ENCODE results near the gene LBHD2. TPM values are rescaled to one million over a fixed set of nuclear protein-coding genes. Genes with fewer than 3 reads are reported as not detected.
A peak's percentile ranks its signal among the peaks of the same experiment; 100 is the strongest.

Gene LBHD2
- total and polyA plus RNA-seq, 2 of the 13 experiments (the other 11 are each of a cell fraction or from before 2014, with no cell fraction given), result 0.67 to 1.00 TPM

- no peak for TF ChIP-seq ZXDC (CRISPR knock-in tag; IDR thresholded peaks at IDR 0.05)
- TF ChIP-seq TRAFD1 (CRISPR knock-in tag; IDR thresholded peaks at IDR 0.05; ENCODE audit: borderline replicate concordance), result no peak
- 0 out of 2 replicates have a peak, but pooled peaks have one; percentile 17 for TF ChIP-seq ZNF572 (CRISPR knock-in tag; IDR thresholded peaks at IDR 0.05)
- peak; percentile 59; the same call in 1 of the 2 replicates for TF ChIP-seq NR0B2 (CRISPR knock-in tag; IDR thresholded peaks at IDR 0.05)
- no peak for TF ChIP-seq REST (IDR thresholded peaks at IDR 0.05; ENCODE audit: borderline replicate concordance in 1 of 2, low read depth in 1 of 2, low read length in 2 of 2)
- no peak for TF ChIP-seq ZNF781 (CRISPR knock-in tag; IDR thresholded peaks at IDR 0.05; ENCODE audit: borderline replicate concordance, not compliant biosample characterization)
- TF ChIP-seq SP2 (CRISPR knock-in tag; IDR thresholded peaks at IDR 0.05), result no peak
- TF ChIP-seq MYNN (CRISPR knock-in tag; IDR thresholded peaks at IDR 0.05; ENCODE audit: low read depth), result no peak
- TF ChIP-seq PAX8 (CRISPR knock-in tag; IDR thresholded peaks at IDR 0.05; ENCODE audit: borderline replicate concordance), result no peak
- TF ChIP-seq ZBTB7B (CRISPR knock-in tag; IDR thresholded peaks at IDR 0.05), result peak; percentile 99
- no peak for TF ChIP-seq ZNF749 (CRISPR knock-in tag; IDR thresholded peaks at IDR 0.05; ENCODE audit: borderline replicate concordance)
- peak; percentile 73; the same call in 1 of the 2 replicates for TF ChIP-seq ZNF414 (CRISPR knock-in tag; IDR thresholded peaks at IDR 0.05)
- TF ChIP-seq ZSCAN30 (CRISPR knock-in tag; IDR thresholded peaks at IDR 0.05), result 0 out of 2 replicates have a peak, but pooled peaks have one; percentile 51
- TF ChIP-seq ZSCAN5A (CRISPR knock-in tag; IDR thresholded peaks at IDR 0.05; ENCODE audit: borderline replicate concordance), result no peak; the same call in 1 of the 2 replicates
Observed at GRCh38 chr14:103099081-103099732, 15.2 kb downstream of the LBHD2 start (continued).
